ENCODE results near the gene TOMM6.

The TOMM6 gene

DNA sequence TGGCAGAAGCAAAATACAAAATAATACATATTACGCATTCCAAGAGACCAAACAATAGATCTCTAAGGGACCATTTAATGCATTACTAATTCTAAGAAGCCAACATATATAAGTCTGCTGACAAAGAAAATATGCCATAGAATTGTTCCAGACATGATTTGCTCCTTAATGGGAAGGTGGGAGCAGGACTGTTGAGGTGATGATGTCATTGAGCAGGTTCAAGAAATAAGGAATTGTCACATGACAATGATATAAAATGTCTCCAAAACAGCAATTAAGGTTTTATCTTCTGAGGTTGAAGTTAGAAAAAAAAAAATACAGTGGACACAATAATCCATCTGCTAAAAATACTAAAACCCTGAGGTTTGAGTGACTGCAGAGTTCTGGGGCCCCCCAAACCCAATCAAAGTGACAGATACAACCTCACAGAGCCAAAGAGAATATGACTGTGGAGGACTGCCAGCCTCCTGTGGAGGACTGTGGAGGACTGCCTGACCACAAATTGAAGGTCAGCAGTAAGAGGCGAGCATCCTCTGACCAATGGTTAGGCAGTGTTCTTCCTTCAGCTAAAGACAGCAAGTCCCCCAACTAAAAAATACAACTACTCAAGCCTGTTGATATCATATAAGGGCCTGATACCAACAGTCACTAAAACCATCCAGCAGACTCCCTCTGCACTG lies 39.0 kb downstream of the TOMM6 start:
- peak; percentile 12 for DNase-seq (ENCODE audit: low read depth)
- TF ChIP-seq, protein P1, sequence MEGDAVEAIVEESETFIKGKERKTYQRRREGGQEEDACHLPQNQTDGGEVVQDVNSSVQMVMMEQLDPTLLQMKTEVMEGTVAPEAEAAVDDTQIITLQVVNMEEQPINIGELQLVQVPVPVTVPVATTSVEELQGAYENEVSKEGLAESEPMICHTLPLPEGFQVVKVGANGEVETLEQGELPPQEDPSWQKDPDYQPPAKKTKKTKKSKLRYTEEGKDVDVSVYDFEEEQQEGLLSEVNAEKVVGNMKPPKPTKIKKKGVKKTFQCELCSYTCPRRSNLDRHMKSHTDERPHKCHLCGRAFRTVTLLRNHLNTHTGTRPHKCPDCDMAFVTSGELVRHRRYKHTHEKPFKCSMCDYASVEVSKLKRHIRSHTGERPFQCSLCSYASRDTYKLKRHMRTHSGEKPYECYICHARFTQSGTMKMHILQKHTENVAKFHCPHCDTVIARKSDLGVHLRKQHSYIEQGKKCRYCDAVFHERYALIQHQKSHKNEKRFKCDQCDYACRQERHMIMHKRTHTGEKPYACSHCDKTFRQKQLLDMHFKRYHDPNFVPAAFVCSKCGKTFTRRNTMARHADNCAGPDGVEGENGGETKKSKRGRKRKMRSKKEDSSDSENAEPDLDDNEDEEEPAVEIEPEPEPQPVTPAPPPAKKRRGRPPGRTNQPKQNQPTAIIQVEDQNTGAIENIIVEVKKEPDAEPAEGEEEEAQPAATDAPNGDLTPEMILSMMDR (conservative IDR thresholded peaks at IDR 0.05; ENCODE audit: low read depth, low read length) = no peak
- no peak overlapping the region for H3K4me3 ChIP-seq (ENCODE audit: low read depth, low read length)

DNA sequence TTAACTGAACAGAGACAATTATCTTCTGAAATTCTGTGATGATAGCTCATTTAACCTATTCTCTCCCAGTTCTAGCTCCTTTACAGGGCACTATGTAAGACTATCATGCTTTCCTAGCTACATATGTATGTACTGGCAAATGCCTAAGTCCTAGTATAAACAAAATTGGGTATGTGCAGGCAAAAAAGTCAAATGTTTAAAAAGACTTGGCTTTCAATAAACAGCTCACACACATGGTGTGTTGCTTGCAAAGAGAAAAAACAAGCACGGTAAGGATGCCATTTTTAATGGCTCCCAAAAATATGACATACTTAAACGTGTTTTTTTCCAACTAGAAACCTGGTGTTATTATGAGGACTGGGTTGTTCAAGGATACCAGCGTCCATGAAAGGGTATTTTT lies 44.8 kb downstream of the TOMM6 start:
- DNase-seq (ENCODE audit: low read depth) = no peak
- TF ChIP-seq, protein P1 (conservative IDR thresholded peaks at IDR 0.05; ENCODE audit: low read depth, low read length) = no peak

DNA sequence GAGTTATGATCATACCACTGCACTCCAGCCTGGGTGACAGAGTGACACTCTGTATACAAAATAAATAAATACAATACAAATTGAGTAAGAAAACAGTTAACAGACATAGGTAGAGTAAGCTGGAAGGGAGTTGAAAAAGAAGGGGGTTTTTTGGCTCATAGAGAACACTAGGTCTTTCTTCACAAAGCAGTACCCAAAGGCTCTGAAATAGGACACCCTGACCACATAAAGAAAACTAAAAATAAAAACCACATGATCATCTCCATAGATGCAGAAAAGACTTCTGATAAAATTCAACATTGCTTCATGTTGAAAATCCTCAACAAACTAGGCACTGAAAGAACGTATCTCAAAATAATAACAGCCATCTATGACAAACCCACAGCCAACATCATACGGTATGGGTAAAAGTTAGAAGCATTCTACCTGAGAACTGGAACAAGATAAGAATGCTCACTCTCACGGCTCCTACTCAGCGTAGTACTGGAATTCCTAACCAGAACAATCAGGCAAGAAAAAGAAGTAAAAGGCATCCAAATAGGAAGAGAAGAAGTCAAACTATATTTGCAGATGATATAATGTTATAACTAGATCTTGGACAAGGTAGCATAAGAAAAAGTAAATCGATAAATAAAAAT lies 48.6 kb downstream of the TOMM6 start:
- TF ChIP-seq, protein P1 (conservative IDR thresholded peaks at IDR 0.05; ENCODE audit: low read depth, low read length) = no peak
- no peak overlapping the region for H3K4me3 ChIP-seq (ENCODE audit: low read depth, low read length)
- peak; percentile 77 for DNase-seq (ENCODE audit: low read depth)

More for the DNA sequence above, 44.8 kb downstream of the TOMM6 start:
- no peak overlapping the region for H3K4me3 ChIP-seq (ENCODE audit: low read depth, low read length)

DNA sequence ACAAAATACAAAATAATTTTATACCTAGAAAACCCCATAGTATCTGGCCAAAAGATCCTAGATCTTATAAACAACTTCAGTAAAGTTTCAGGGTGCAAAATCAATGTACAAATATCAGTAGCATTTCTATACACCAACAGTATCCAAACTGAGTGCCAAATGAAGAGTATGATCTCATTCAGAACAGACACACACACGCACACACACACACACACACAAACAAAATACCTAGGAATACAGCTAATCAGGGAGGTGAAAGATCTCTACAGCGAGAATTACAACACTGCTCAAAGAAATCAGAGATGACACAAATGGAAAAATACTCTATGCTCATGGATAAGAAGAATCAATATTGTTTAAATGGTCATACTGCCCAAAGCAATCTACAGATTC lies 49.2 kb downstream of the TOMM6 start:
- peak; percentile 76 for DNase-seq (ENCODE audit: low read depth)
- H3K4me3 ChIP-seq (ENCODE audit: low read depth, low read length) = no peak overlapping the region
- TF ChIP-seq, protein P1 (conservative IDR thresholded peaks at IDR 0.05; ENCODE audit: low read depth, low read length) = no peak

Data from choroid plexus epithelial cell (primary cell).